GM23338 (cell line): ENCODE results near the gene SLC26A11.

Experiments
- CTCF ChIP-seq, 2 experiments: fragments of 200-600 bp in 1 of 2; sonication (generic) in 1 of 2; conservative IDR thresholded peaks; 2 replicates each; pipeline versions ENCODE4 v1.5.1 to v1.6.1; 2016 to 2017; ENCODE audit warnings: antibody characterized with exemption in 2 of 2, low read depth in 2 of 2, mild to moderate bottlenecking in 2 of 2, moderate library complexity in 1 of 2
- EZH2 ChIP-seq: fragments of 200-600 bp; sonication (generic); IDR thresholded peaks from one replicate; pipeline ENCODE4 v1.8.0; 2017; ENCODE audit warnings: antibody characterized with exemption, mild to moderate bottlenecking, low read depth; ENCODE audit not compliant: unreplicated experiment
- EZH2phosphoT487 ChIP-seq: fragments of 200-600 bp; sonication (generic); IDR thresholded peaks from one replicate; pipeline ENCODE4 v1.8.1; 2018; ENCODE audit warnings: antibody characterized with exemption; ENCODE audit not compliant: unreplicated experiment
- JUNB ChIP-seq: IDR thresholded peaks from one replicate; pipeline ENCODE4 v1.6.1; 2016; ENCODE audit warnings: antibody characterized with exemption; ENCODE audit not compliant: unreplicated experiment
- NANOG ChIP-seq: IDR thresholded peaks from 2 replicates; pipeline ENCODE4 v1.6.1; 2016; ENCODE audit warnings: antibody characterized with exemption, borderline replicate concordance
- POLR2AphosphoS5 ChIP-seq: IDR thresholded peaks from 2 replicates; pipeline ENCODE4 v1.6.1; 2016; ENCODE audit warnings: antibody characterized with exemption, low read depth
- REST ChIP-seq: IDR thresholded peaks from one replicate; pipeline ENCODE4 v1.6.1; 2018; ENCODE audit warnings: antibody characterized with exemption; ENCODE audit not compliant: unreplicated experiment
- ZNF462 ChIP-seq: fragments of 250-450 bp; sonication (Bioruptor Pico); IDR thresholded peaks from 2 replicates; pipeline ENCODE4 v1.5.0; 2020; ENCODE audit warnings: mild to moderate bottlenecking, moderate library complexity

GRCh38 chr17:80279895-80280294 is 59.7 kb downstream of the SLC26A11 start:
- no peak for TF ChIP-seq NANOG
- no peak for TF ChIP-seq CTCF (conservative IDR thresholded peaks at IDR 0.05; ENCODE audit: low read depth in 2 of 2)
- TF ChIP-seq POLR2AphosphoS5 = no peak
- no peak for TF ChIP-seq EZH2phosphoT487
- TF ChIP-seq ZNF462 (CRISPR knock-in tag) = no peak
- no peak for TF ChIP-seq JUNB
- no peak for TF ChIP-seq REST
- no peak for TF ChIP-seq EZH2
